Nephron (organoid): ENCODE data around the gene PYM1.
A peak's percentile ranks its signal among the peaks of the same experiment; 100 is the strongest.

Experiments
- H3K27ac Mint-ChIP-seq, 3 experiments: 2 replicates each; pipeline ENCODE4 v1.8.0; 2020; ENCODE audit warnings: mixed read lengths in 3 of 3, mild to moderate bottlenecking in 2 of 3, moderate library complexity in 1 of 3
- H3K27me3 Mint-ChIP-seq: 2 replicates; pipeline ENCODE4 v1.8.0; 2021; ENCODE audit warnings: low read depth, mild to moderate bottlenecking, moderate library complexity, mixed read lengths
- H3K36me3 Mint-ChIP-seq: 2 replicates; pipeline ENCODE4 v1.8.0; 2020; ENCODE audit warnings: low read depth, mixed read lengths
- H3K4me1 Mint-ChIP-seq: 2 replicates; pipeline ENCODE4 v1.8.0; 2020; ENCODE audit warnings: mixed read lengths
- H3K4me3 Mint-ChIP-seq, 3 experiments: 2 replicates each; pipeline ENCODE4 v1.8.0; 2020; ENCODE audit warnings: mild to moderate bottlenecking in 3 of 3, mixed read lengths in 3 of 3, moderate library complexity in 2 of 3
- H3K9me3 Mint-ChIP-seq: 2 replicates; pipeline ENCODE4 v1.8.0; 2020; ENCODE audit warnings: mixed read lengths
- TF ChIP-seq, protein P1 (sequence below), 3 experiments: fragments of 200-600 bp; sonication (generic); IDR thresholded peaks; one replicate each; pipeline ENCODE4 v1.5.0; 2021; ENCODE audit warnings: antibody characterized with exemption in 3 of 3; ENCODE audit not compliant: unreplicated experiment in 3 of 3

Gene PYM1

GRCh38 chr12:55972042-55972441 lies 44.3 kb upstream of the PYM1 start:
- H3K27me3 Mint-ChIP-seq = no peaks in the 10 kb centered on the region
- peak overlapping the region in 2 of 3 experiments; percentile 54 to 68 for H3K4me3 Mint-ChIP-seq
- H3K4me1 Mint-ChIP-seq = peaks cover 18% of the 10 kb centered on the region
- peaks cover 18% of the 10 kb centered on the region for H3K36me3 Mint-ChIP-seq
- TF ChIP-seq, protein P1, sequence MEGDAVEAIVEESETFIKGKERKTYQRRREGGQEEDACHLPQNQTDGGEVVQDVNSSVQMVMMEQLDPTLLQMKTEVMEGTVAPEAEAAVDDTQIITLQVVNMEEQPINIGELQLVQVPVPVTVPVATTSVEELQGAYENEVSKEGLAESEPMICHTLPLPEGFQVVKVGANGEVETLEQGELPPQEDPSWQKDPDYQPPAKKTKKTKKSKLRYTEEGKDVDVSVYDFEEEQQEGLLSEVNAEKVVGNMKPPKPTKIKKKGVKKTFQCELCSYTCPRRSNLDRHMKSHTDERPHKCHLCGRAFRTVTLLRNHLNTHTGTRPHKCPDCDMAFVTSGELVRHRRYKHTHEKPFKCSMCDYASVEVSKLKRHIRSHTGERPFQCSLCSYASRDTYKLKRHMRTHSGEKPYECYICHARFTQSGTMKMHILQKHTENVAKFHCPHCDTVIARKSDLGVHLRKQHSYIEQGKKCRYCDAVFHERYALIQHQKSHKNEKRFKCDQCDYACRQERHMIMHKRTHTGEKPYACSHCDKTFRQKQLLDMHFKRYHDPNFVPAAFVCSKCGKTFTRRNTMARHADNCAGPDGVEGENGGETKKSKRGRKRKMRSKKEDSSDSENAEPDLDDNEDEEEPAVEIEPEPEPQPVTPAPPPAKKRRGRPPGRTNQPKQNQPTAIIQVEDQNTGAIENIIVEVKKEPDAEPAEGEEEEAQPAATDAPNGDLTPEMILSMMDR (IDR thresholded peaks at IDR 0.05; ENCODE audit: unreplicated experiment in 3 of 3) = no peak
- H3K9me3 Mint-ChIP-seq = no peaks in the 10 kb centered on the region
- H3K27ac Mint-ChIP-seq = no peak overlapping the region

- Mint-ChIP-seq H3K4me1 (peaks cover 24% of the 10 kb centered on the region), H3K9me3 (no peaks in the 10 kb centered on the region), H3K27ac (no peak overlapping the region), H3K4me3 (no peak overlapping the region), H3K27me3 (no peaks in the 10 kb centered on the region), H3K36me3 (peaks cover 8% of the 10 kb centered on the region)
- TF ChIP-seq, protein P1 (IDR thresholded peaks at IDR 0.05; ENCODE audit: unreplicated experiment in 3 of 3) = no peak
These were observed 43.1 kb upstream of the PYM1 start for GRCh38 chr12:55970775-55971174.

GRCh38 chr12:55969356-55969755 lies 41.7 kb upstream of the PYM1 start:
- TF ChIP-seq, protein P1 (IDR thresholded peaks at IDR 0.05; ENCODE audit: unreplicated experiment in 3 of 3) = no peak
- Mint-ChIP-seq H3K36me3 (peaks cover 4% of the 10 kb centered on the region), H3K4me3 (peak overlapping the region in 1 of 3 experiments; percentile 6), H3K9me3 (no peaks in the 10 kb centered on the region), H3K4me1 (peaks cover 29% of the 10 kb centered on the region), H3K27ac (no peak overlapping the region), H3K27me3 (no peaks in the 10 kb centered on the region)

- H3K27me3 Mint-ChIP-seq = no peaks in the 10 kb centered on the region
- TF ChIP-seq, protein P1 (IDR thresholded peaks at IDR 0.05; ENCODE audit: unreplicated experiment in 3 of 3) = no peak
- H3K27ac Mint-ChIP-seq = peak within 1 kb of the TSS; percentile 62 to 94 (median 87)
- H3K36me3 Mint-ChIP-seq = peaks cover 4% of the 10 kb centered on the region
- peak within 1 kb of the TSS; percentile 91 to 96 (median 93) for H3K4me3 Mint-ChIP-seq
- H3K9me3 Mint-ChIP-seq = no peaks in the 10 kb centered on the region
- peaks cover 29% of the 10 kb centered on the region for H3K4me1 Mint-ChIP-seq
These were observed 39.0 kb upstream of the PYM1 start, which contains the start of gene CDK2 for GRCh38 chr12:55966408-55967281. CDK2 (plus strand) TSS chr12:55966830; CDS start chr12:55967009, 179 bp downstream.

GRCh38 chr12:55965941-55966407 lies 38.3 kb upstream of the PYM1 start, which contains the start of gene PMEL:
PMEL (minus strand) TSS chr12:55966042; CDS start chr12:55966011, 31 bp downstream.
- no peaks in the 10 kb centered on the region for H3K9me3 Mint-ChIP-seq
- H3K4me3 Mint-ChIP-seq = peak within 1 kb of the TSS; percentile 91 to 96 (median 93)
- H3K4me1 Mint-ChIP-seq = peaks cover 29% of the 10 kb centered on the region
- TF ChIP-seq, protein P1 (IDR thresholded peaks at IDR 0.05; ENCODE audit: unreplicated experiment in 3 of 3) = no peak
- no peaks in the 10 kb centered on the region for H3K27me3 Mint-ChIP-seq
- peak within 1 kb of the TSS; percentile 62 to 94 (median 87) for H3K27ac Mint-ChIP-seq
- peaks cover 4% of the 10 kb centered on the region for H3K36me3 Mint-ChIP-seq
